HEK293 (cell line): Measurements from ENCODE around the gene KCNIP2.

ENCODE experiments used
- FEZF1 ChIP-seq: fragments of 450-650 bp; formaldehyde crosslinking; IDR thresholded peaks from 2 replicates; pipeline ENCODE4 v1.5.1; 2016; ENCODE audit warnings: missing biosample characterization, missing genetic modification characterization
- GLIS2 ChIP-seq: fragments of 450-650 bp; formaldehyde crosslinking; IDR thresholded peaks from 2 replicates; pipeline ENCODE4 v1.5.1; 2016; ENCODE audit warnings: missing biosample characterization, missing genetic modification characterization
- IKZF3 ChIP-seq: fragments of 450-650 bp; IDR thresholded peaks from 2 replicates; pipeline ENCODE4 v1.5.0; 2018; ENCODE audit warnings: missing biosample characterization, mild to moderate bottlenecking, missing genetic modification characterization, moderate library complexity
- KLF9 ChIP-seq: fragments of 450-650 bp; formaldehyde crosslinking; IDR thresholded peaks from 2 replicates; pipeline ENCODE4 v1.5.1; 2016; ENCODE audit warnings: missing biosample characterization, missing genetic modification characterization, low read depth
- SP7 ChIP-seq: fragments of 450-650 bp; formaldehyde crosslinking; IDR thresholded peaks from 2 replicates; pipeline ENCODE4 v1.5.1; 2016; ENCODE audit warnings: missing biosample characterization, missing genetic modification characterization
- WT1 ChIP-seq: fragments of 450-650 bp; formaldehyde crosslinking; IDR thresholded peaks from 2 replicates; pipeline ENCODE4 v1.5.1; 2016; ENCODE audit warnings: missing biosample characterization, missing genetic modification characterization
- ZBTB20 ChIP-seq: fragments of 450-650 bp; formaldehyde crosslinking; IDR thresholded peaks from 2 replicates; pipeline ENCODE4 v1.5.1; 2016; ENCODE audit warnings: missing biosample characterization, missing genetic modification characterization
- ZFP37 ChIP-seq: fragments of 450-650 bp; formaldehyde crosslinking; IDR thresholded peaks from 2 replicates; pipeline ENCODE4 v1.5.1; 2016; ENCODE audit warnings: missing biosample characterization, missing genetic modification characterization
- ZIC2 ChIP-seq: fragments of 450-650 bp; formaldehyde crosslinking; IDR thresholded peaks from 2 replicates; pipeline ENCODE4 v1.5.1; 2016; ENCODE audit warnings: missing biosample characterization, missing genetic modification characterization
- ZNF133 ChIP-seq: fragments of 450-650 bp; formaldehyde crosslinking; IDR thresholded peaks from 2 replicates; pipeline ENCODE4 v1.5.1; 2016; ENCODE audit warnings: missing biosample characterization, missing genetic modification characterization
- ZNF16 ChIP-seq: fragments of 450-650 bp; formaldehyde crosslinking; IDR thresholded peaks from 2 replicates; pipeline ENCODE4 v1.5.1; 2016; ENCODE audit warnings: low read depth, missing biosample characterization, missing genetic modification characterization
- ZNF2 ChIP-seq: fragments of 450-650 bp; formaldehyde crosslinking; IDR thresholded peaks from 2 replicates; pipeline ENCODE4 v1.5.1; 2016; ENCODE audit warnings: missing biosample characterization, missing genetic modification characterization
- ZNF416 ChIP-seq: fragments of 450-650 bp; formaldehyde crosslinking; IDR thresholded peaks from 2 replicates; pipeline ENCODE4 v1.5.1; 2016; ENCODE audit warnings: missing biosample characterization, missing genetic modification characterization
- ZNF423 ChIP-seq: fragments of 450-650 bp; formaldehyde crosslinking; IDR thresholded peaks from 2 replicates; pipeline ENCODE4 v1.5.1; 2016; ENCODE audit warnings: missing biosample characterization, missing genetic modification characterization
- ZNF530 ChIP-seq: fragments of 450-650 bp; formaldehyde crosslinking; IDR thresholded peaks from 2 replicates; pipeline ENCODE4 v1.5.1; 2016; ENCODE audit warnings: low read depth, missing biosample characterization, missing genetic modification characterization
- ZNF549 ChIP-seq: fragments of 450-650 bp; IDR thresholded peaks from 2 replicates; pipeline ENCODE4 v1.5.1; 2018; ENCODE audit warnings: missing biosample characterization, missing genetic modification characterization, mild to moderate bottlenecking, inconsistent platforms, moderate library complexity
- ZNF561 ChIP-seq: fragments of 450-650 bp; IDR thresholded peaks from 2 replicates; pipeline ENCODE4 v1.5.1; 2018; ENCODE audit warnings: missing biosample characterization, missing genetic modification characterization, borderline replicate concordance
- ZNF626 ChIP-seq: fragments of 450-650 bp; sonication (Bioruptor Pico); formaldehyde crosslinking; IDR thresholded peaks from 2 replicates; pipeline ENCODE4 v1.5.1; 2018; ENCODE audit warnings: missing biosample characterization, missing genetic modification characterization, inconsistent platforms
- ZNF677 ChIP-seq: fragments of 450-650 bp; IDR thresholded peaks from 2 replicates; pipeline ENCODE4 v1.5.0; 2018; ENCODE audit warnings: missing biosample characterization, mild to moderate bottlenecking, missing genetic modification characterization, moderate library complexity
- ZNF747 ChIP-seq: fragments of 450-650 bp; formaldehyde crosslinking; IDR thresholded peaks from 2 replicates; pipeline ENCODE4 v1.5.1; 2016; ENCODE audit warnings: missing biosample characterization, missing genetic modification characterization
- ZNF777 ChIP-seq: fragments of 450-650 bp; formaldehyde crosslinking; IDR thresholded peaks from 2 replicates; pipeline ENCODE4 v1.5.1; 2017; ENCODE audit warnings: missing biosample characterization, missing genetic modification characterization, borderline replicate concordance
- ZXDB ChIP-seq: fragments of 450-650 bp; formaldehyde crosslinking; IDR thresholded peaks from 2 replicates; pipeline ENCODE4 v1.5.1; 2016; ENCODE audit warnings: missing biosample characterization, missing genetic modification characterization
- TF ChIP-seq, protein P1 (sequence below): fragments of 450-650 bp; formaldehyde crosslinking; IDR thresholded peaks from 2 replicates; pipeline ENCODE4 v1.5.1; 2016; ENCODE audit warnings: missing biosample characterization, missing genetic modification characterization
- TF ChIP-seq, protein P2 (sequence below): fragments of 450-650 bp; formaldehyde crosslinking; IDR thresholded peaks from 2 replicates; pipeline ENCODE4 v1.5.1; 2016; ENCODE audit warnings: missing biosample characterization, missing genetic modification characterization
- TF ChIP-seq, protein P3 (sequence below): fragments of 450-650 bp; formaldehyde crosslinking; IDR thresholded peaks from 2 replicates; pipeline ENCODE4 v1.5.1; 2016; ENCODE audit warnings: missing biosample characterization, missing genetic modification characterization
- TF ChIP-seq, protein P4 (sequence below): fragments of 450-650 bp; formaldehyde crosslinking; IDR thresholded peaks from 2 replicates; pipeline ENCODE4 v1.5.1; 2016; ENCODE audit warnings: missing biosample characterization, missing genetic modification characterization
- TF ChIP-seq, protein P5 (sequence below): fragments of 450-650 bp; formaldehyde crosslinking; IDR thresholded peaks from 2 replicates; pipeline ENCODE4 v1.5.1; 2016; ENCODE audit warnings: missing biosample characterization, missing genetic modification characterization
- TF ChIP-seq, protein P6 (sequence below): fragments of 450-650 bp; formaldehyde crosslinking; IDR thresholded peaks from 2 replicates; pipeline ENCODE4 v1.5.1; 2017; ENCODE audit warnings: missing biosample characterization, missing genetic modification characterization

KCNIP2 gene

DNA sequence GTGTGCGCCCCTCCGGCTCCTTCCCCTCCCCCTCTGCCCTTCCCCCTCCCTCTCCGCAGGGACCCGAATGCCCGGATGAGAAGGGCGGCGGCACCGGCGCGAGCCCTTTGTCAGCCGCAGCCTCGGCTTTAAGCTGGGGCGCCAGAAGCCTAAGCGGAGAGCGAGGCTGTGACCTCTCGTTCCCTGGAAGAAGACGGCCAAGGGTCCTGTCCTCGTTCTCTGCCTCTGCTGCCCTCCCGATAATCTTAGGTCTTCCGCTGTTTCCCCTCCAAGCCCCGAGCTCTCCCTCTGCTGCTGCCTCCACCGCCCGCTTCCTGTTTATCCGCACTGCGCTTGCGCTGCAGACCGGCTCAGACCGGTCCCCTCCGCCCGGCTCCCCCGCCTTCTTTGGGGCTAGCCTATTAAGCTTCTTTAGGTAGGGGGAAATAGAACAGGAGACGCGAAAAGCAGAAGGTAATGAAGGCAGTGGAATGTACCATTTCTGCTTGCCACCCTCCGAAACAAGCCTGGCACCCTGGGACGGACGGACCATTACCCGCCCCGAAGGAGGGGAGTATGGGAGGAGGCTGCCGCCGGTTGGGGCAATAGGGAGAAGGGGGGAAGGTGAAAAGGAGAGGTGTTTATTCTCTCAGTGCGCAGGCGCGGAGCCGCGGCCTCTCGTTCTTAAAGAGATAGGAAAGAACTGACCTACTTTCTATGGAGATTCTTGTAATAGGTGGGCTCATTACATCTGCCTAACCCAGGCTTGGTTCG lies 25.3 kb downstream of the KCNIP2 start, which contains the start of gene OGA (continued):
- TF ChIP-seq, protein P1, sequence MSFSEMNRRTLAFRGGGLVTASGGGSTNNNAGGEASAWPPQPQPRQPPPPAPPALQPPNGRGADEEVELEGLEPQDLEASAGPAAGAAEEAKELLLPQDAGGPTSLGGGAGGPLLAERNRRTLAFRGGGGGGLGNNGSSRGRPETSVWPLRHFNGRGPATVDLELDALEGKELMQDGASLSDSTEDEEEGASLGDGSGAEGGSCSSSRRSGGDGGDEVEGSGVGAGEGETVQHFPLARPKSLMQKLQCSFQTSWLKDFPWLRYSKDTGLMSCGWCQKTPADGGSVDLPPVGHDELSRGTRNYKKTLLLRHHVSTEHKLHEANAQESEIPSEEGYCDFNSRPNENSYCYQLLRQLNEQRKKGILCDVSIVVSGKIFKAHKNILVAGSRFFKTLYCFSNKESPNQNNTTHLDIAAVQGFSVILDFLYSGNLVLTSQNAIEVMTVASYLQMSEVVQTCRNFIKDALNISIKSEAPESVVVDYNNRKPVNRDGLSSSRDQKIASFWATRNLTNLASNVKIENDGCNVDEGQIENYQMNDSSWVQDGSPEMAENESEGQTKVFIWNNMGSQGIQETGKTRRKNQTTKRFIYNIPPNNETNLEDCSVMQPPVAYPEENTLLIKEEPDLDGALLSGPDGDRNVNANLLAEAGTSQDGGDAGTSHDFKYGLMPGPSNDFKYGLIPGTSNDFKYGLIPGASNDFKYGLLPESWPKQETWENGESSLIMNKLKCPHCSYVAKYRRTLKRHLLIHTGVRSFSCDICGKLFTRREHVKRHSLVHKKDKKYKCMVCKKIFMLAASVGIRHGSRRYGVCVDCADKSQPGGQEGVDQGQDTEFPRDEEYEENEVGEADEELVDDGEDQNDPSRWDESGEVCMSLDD (tag by site-specific recombination): peak; percentile 77
- TF ChIP-seq ZNF549 (tag by site-specific recombination) (no peak), ZNF677 (no peak), ZXDB (peak; percentile 86), ZNF561 (peak; percentile 95; the same call in 1 of the 2 replicates), FEZF1 (tag by site-specific recombination) (peak; percentile 83), ZNF2 (peak; percentile 84; the same call in 1 of the 2 replicates), ZNF530 (tag by site-specific recombination) (no peak), ZNF423 (peak; percentile 31; the same call in 1 of the 2 replicates), IKZF3 (tag by site-specific recombination) (peak; percentile 43), ZNF416 (tag by site-specific recombination) (no peak), WT1 (tag by site-specific recombination) (peak; percentile 87), ZNF16 (tag by site-specific recombination) (no peak), ZBTB20 (tag by site-specific recombination) (peak; percentile 47; the same call in 1 of the 2 replicates), ZNF747 (tag by site-specific recombination) (no peak), ZNF133 (no peak), SP7 (tag by site-specific recombination) (peak; percentile 82), KLF9 (peak; percentile 54; the same call in 1 of the 2 replicates), GLIS2 (tag by site-specific recombination) (peak; percentile 61; the same call in 1 of the 2 replicates), ZNF777 (tag by site-specific recombination) (no peak), ZFP37 (no peak; the same call in 1 of the 2 replicates), ZNF626 (tag by site-specific recombination) (no peak), ZIC2 (tag by site-specific recombination) (peak; percentile 28)
- TF ChIP-seq, protein P2, sequence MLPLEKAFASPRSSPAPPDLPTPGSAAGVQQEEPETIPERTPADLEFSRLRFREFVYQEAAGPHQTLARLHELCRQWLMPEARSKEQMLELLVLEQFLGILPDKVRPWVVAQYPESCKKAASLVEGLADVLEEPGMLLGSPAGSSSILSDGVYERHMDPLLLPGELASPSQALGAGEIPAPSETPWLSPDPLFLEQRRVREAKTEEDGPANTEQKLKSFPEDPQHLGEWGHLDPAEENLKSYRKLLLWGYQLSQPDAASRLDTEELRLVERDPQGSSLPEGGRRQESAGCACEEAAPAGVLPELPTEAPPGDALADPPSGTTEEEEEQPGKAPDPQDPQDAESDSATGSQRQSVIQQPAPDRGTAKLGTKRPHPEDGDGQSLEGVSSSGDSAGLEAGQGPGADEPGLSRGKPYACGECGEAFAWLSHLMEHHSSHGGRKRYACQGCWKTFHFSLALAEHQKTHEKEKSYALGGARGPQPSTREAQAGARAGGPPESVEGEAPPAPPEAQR (tag by site-specific recombination): 0 out of 2 replicates have a peak, but pooled peaks have one; percentile 41
- TF ChIP-seq, protein P3, sequence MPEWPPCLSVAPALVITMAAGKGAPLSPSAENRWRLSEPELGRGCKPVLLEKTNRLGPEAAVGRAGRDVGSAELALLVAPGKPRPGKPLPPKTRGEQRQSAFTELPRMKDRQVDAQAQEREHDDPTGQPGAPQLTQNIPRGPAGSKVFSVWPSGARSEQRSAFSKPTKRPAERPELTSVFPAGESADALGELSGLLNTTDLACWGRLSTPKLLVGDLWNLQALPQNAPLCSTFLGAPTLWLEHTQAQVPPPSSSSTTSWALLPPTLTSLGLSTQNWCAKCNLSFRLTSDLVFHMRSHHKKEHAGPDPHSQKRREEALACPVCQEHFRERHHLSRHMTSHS: no peak
- TF ChIP-seq, protein P4, sequence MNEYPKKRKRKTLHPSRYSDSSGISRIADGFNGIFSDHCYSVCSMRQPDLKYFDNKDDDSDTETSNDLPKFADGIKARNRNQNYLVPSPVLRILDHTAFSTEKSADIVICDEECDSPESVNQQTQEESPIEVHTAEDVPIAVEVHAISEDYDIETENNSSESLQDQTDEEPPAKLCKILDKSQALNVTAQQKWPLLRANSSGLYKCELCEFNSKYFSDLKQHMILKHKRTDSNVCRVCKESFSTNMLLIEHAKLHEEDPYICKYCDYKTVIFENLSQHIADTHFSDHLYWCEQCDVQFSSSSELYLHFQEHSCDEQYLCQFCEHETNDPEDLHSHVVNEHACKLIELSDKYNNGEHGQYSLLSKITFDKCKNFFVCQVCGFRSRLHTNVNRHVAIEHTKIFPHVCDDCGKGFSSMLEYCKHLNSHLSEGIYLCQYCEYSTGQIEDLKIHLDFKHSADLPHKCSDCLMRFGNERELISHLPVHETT (tag by site-specific recombination): 0 out of 2 replicates have a peak, but pooled peaks have one; percentile 65
- TF ChIP-seq, protein P5, sequence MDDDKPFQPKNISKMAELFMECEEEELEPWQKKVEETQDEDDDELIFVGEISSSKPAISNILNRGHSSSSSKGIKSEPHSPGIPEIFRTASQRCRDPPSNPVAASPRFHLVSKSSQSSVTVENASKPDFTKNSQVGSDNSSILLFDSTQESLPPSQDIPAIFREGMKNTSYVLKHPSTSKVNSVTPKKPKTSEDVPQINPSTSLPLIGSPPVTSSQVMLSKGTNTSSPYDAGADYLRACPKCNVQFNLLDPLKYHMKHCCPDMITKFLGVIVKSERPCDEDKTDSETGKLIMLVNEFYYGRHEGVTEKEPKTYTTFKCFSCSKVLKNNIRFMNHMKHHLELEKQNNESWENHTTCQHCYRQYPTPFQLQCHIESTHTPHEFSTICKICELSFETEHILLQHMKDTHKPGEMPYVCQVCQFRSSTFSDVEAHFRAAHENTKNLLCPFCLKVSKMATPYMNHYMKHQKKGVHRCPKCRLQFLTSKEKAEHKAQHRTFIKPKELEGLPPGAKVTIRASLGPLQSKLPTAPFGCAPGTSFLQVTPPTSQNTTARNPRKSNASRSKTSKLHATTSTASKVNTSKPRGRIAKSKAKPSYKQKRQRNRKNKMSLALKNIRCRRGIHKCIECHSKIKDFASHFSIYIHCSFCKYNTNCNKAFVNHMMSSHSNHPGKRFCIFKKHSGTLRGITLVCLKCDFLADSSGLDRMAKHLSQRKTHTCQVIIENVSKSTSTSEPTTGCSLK (tag by site-specific recombination): no peak
- TF ChIP-seq, protein P6, sequence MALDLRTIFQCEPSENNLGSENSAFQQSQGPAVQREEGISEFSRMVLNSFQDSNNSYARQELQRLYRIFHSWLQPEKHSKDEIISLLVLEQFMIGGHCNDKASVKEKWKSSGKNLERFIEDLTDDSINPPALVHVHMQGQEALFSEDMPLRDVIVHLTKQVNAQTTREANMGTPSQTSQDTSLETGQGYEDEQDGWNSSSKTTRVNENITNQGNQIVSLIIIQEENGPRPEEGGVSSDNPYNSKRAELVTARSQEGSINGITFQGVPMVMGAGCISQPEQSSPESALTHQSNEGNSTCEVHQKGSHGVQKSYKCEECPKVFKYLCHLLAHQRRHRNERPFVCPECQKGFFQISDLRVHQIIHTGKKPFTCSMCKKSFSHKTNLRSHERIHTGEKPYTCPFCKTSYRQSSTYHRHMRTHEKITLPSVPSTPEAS (tag by site-specific recombination): 0 out of 2 replicates have a peak, but pooled peaks have one; percentile 5
